ENCODE data around the gene ERLEC1. TPM values are rescaled to one million over a fixed set of nuclear protein-coding genes. Genes with fewer than 3 reads are reported as not detected.

The ERLEC1 gene
- total RNA-seq, 1 experiment from 2014 or later, result 21.6 TPM

GRCh38 chr2:53811601-53812000 lies 24.8 kb downstream of the ERLEC1 start:
- Histone ChIP-seq H2AFZ (ENCODE audit: low read length) (no peak overlapping the region), H3T11ph (ENCODE audit: low read length) (no peak overlapping the region), H3K23me2 (ENCODE audit: insufficient read length, low read depth, low read length, poor library complexity, severe bottlenecking) (no peaks in the 10 kb centered on the region), H4K91ac (ENCODE audit: insufficient read length, low read depth, low read length) (no peak overlapping the region), H2BK15ac (ENCODE audit: low read depth, low read length) (no peak overlapping the region), H2BK20ac (ENCODE audit: low read depth, low read length, poor library complexity, severe bottlenecking) (no peak overlapping the region), H4K20me1 (ENCODE audit: control insufficient read depth, insufficient read depth, insufficient read length) (no peaks in the 10 kb centered on the region), H2BK12ac (ENCODE audit: insufficient read length, low read depth, low read length) (no peak overlapping the region), H2BK120ac (ENCODE audit: low read depth, low read length, poor library complexity, severe bottlenecking) (no peak overlapping the region), H3K27ac (ENCODE audit: insufficient read length, low read depth, low read length) (no peak overlapping the region), H3K23ac (ENCODE audit: insufficient read length, low read depth, low read length) (no peak overlapping the region), H3K14ac (ENCODE audit: insufficient read depth, low read length) (no peak overlapping the region), H3K4me1 (ENCODE audit: insufficient read depth, low read length) (no peaks in the 10 kb centered on the region), H3K9me3 (ENCODE audit: control insufficient read depth, low read depth, low read length) (no peaks in the 10 kb centered on the region), H3K4ac (ENCODE audit: low read depth, low read length) (no peak overlapping the region), H3K9ac (ENCODE audit: extremely low read depth, insufficient read length, low read length) (no peak overlapping the region), H3K27me3 (ENCODE audit: insufficient read depth, low read length) (no peaks in the 10 kb centered on the region), H4K8ac (replicated peaks; ENCODE audit: insufficient read length, low read depth, low read length) (no peak overlapping the region), H2BK5ac (ENCODE audit: insufficient read length, low read length) (no peak overlapping the region), H2AK5ac (ENCODE audit: insufficient read length, low read length) (no peak overlapping the region), H3K79me2 (ENCODE audit: insufficient read depth, low read length) (no peaks in the 10 kb centered on the region), H3K18ac (ENCODE audit: insufficient read length, low read depth, low read length) (no peak overlapping the region), H3K4me2 (ENCODE audit: insufficient read depth, insufficient read length, low read length) (no peak overlapping the region), H4K5ac (ENCODE audit: insufficient read length, low read depth, low read length) (no peak overlapping the region), H3K79me1 (ENCODE audit: insufficient read depth, low read depth, low read length, poor library complexity, severe bottlenecking) (no peaks in the 10 kb centered on the region), H3K56ac (ENCODE audit: insufficient read length, low read depth, low read length) (no peak overlapping the region)
- H3K36me3 Mint-ChIP-seq (ENCODE audit: insufficient read depth in 1 of 3, low read depth in 3 of 3), result peaks cover 10 to 63% (median 57%) of the 10 kb centered on the region in 3 experiments
- WGBS (ENCODE audit: extremely low coverage, insufficient read length, low lambda C conversion rate), result no CpG with 5 or more reads among the region's 3 CpGs
- TF ChIP-seq CTCF (conservative IDR thresholded peaks at IDR 0.05), result no peak
- no peaks in the 10 kb centered on the region for H3K9me3 Mint-ChIP-seq
- no peak overlapping the region for H3K4me3 Mint-ChIP-seq
- no peaks in the 10 kb centered on the region for H3K27me3 Mint-ChIP-seq (ENCODE audit: low read depth)
- DNase-seq, result no peak
- H3K4me1 Mint-ChIP-seq, result no peaks in the 10 kb centered on the region
- no peak overlapping the region for H3K27ac Mint-ChIP-seq
